Myocyte (in vitro differentiated cells): ENCODE data around the gene CHCT1. TPM values are rescaled to one million over a fixed set of nuclear protein-coding genes. Genes with fewer than 3 reads are reported as not detected.
"Not testable (repeated sequence)": the region's sequence is repeated elsewhere in the genome, so short reads cannot be mapped to it uniquely, and the experiment has no call there.

ENCODE experiments used
- DNase-seq: peaks from one replicate; pipeline ENCODE4 v3.0.0-alpha.2; 2012; ENCODE audit warnings: low read depth
- polyA plus RNA-seq: library from polyadenylated mRNA; unstranded; fragments of >200 nt; gene quantifications from one replicate; pipeline ENCODE4 v1.2.1, GENCODE V29; 2012; ENCODE audit warnings: missing spikeins
- total RNA-seq: library from RNA; depleted of rRNA; stranded (reverse); fragments of >200 nt; gene quantifications from 2 replicates; pipeline ENCODE4 v1.2.3, GENCODE V29; 2014

The CHCT1 gene
- not detected in 2 replicates for total RNA-seq
- polyA plus RNA-seq, result not detected

DNA sequence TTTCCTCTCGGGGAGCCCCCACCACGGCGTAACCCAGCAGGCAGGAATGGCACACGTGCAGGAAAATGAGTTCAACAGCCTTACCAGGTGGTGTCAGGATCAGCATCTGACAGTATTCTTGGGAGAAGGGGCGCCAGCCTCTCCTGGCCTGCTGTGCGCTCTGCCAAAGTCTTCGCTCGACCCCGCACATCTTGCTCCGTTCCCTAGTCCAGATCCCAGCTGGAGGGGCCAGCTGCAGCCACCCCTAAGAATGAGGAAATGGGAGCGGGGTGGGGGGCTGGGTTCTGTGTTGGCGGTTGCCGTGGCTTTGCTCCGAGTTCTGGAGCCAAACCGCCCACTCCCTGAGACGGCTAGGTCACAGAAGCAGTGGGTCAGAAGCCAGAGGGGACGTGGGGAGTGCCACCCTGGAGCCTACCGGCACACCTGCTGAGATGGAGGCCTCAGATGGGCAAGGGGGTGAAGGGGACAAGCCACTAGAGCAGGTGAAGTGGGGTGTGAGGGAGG lies at the start of gene CHCT1:
Gene CHCT1 (plus strand): TSS at position 328 of the 504 bp plus-strand sequence. CDS start 104 bp downstream, at position 432.
- no peak for DNase-seq

DNA sequence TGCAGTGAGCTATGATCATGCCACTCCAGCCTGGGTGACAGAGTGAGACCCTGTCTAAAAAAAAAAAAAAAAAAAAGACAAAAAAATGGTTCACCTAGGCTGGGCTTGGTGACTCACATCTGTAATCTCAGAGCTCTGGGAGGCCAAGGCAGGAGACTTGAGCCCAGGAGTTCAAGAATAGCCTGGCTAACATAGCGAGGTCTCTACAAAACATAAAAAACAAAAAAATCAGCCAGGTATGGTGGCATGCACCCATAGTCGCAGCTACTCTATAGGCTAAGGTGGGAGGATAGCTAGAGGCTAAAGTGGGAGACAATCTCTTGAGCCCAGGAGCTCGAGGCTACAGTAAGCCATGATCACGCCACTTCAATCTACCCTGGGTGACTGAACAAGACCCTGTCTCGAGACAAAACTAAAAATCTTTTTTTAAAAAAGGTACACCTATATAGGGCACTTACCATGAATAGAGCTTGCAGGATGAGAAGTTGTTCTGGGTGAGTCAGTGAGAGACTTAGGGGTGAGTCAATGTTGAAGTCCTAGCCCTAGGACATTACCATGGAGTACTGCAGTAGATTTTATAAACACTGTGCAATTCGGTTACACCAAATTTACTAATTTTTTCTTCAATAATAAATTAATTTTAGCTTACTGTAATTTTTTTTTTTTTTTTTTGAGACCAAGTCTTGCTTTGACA lies 49.4 kb upstream of the CHCT1 start:
- no peak for DNase-seq

GRCh38 chr17:60378187-60378586 lies 44.1 kb upstream of the CHCT1 start:
- not testable (repeated sequence) for DNase-seq

DNA sequence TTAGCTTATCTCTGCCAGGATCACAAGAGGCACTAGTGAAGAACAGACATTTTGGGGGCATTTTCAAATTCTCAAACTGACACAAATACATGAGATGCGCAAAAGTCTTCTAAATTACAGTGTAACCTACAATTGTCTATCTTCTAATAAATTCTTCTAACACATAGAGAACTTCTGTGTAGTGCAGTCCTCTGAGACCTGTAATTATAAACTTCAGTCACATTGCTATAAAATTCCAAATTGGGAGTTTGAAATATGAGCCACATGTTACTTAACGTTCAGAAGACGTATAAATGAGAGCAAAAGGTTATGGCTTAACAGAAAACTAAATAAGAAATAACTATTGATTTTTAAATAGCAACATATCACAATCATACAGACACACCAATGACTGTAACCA lies 42.8 kb upstream of the CHCT1 start:
- DNase-seq, result not testable (repeated sequence)

DNA sequence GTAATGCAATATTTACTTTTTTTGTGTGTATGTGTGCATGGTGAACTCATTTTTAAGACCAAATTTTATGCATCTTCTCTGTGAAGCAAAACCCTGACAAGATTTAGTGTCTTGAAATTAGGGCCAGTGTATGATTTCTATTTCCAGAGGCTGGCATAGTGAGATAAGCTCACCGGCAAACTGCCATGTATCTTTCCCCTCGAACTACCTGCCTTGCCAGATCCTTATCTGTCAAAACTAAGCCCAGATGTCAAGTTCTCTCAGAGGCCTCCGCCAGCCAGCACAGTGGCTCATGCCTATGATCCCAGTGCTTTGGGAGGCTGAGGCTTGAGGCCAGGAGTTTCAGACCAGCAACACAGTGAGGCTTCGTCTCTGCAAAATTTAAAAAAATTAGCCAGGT lies 40.3 kb upstream of the CHCT1 start:
- no peak for DNase-seq

- no peak for DNase-seq
Observed at GRCh38 chr17:60383379-60383778, 38.9 kb upstream of the CHCT1 start.

DNA sequence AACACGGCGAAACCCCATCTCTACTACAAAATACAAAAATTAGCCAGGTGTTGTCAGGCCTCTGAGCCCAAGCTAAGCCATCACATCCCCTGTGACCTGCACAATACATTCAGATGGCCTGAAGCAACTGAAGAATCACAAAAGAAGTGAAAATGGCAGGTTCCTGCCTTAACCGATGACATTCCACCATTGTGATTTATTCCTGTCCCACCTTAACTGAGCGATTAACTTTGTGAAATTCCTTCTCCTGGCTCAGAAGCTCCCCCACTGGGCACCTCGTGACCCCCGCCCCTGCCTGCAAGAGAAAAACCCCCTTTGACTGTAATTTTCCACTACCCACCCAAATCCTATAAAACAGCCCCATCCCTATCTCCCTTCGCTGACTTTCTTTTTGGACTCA lies 37.4 kb upstream of the CHCT1 start:
- not testable (repeated sequence) for DNase-seq

- DNase-seq, result no peak
Observed at GRCh38 chr17:60386147-60387058, 35.9 kb upstream of the CHCT1 start.

DNA sequence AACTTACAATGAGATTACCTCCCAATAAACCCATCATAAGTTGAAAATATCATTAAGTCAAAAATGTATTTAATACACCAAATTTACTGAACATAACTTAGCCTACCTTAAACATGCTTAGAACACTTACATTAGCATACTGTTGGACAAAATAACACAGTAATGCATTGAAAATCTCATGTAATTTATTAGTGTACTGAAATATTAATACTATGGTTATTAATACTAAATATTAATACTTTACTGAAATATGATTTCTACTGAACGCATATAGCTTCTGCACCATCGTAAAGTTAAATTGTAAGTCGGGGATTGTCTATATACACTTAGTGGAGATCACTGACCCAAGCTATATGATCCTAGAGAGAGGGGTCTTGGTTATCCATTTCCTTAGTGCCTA lies 34.6 kb upstream of the CHCT1 start:
- DNase-seq, result no peak

- DNase-seq, result no peak
Observed at GRCh38 chr17:60388742-60389141, 33.5 kb upstream of the CHCT1 start.

DNA sequence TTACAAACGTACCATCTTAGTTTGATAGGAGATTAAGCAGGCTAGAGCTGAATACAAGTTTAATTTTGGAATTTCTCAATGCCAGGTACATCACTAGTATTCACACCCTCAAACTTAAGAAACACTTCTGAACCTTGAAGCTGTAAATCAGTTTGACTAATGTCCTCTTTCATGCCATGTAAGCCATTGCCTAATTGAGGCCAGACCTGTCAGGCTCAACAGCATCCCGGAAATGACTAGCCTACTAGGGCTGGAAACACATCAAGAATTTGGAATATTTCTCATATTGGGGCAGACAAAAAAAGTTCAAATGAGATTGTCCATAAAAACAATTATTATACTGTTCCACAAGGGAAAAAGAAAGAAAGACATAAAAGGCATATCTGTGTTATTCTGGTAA lies 32.1 kb upstream of the CHCT1 start:
- peak; percentile 19 for DNase-seq

- peak; percentile 78 for DNase-seq
Observed at GRCh38 chr17:60390925-60391470, 31.3 kb upstream of the CHCT1 start.

- no peak for DNase-seq
Observed at GRCh38 chr17:60391471-60392041, 30.7 kb upstream of the CHCT1 start.

DNA sequence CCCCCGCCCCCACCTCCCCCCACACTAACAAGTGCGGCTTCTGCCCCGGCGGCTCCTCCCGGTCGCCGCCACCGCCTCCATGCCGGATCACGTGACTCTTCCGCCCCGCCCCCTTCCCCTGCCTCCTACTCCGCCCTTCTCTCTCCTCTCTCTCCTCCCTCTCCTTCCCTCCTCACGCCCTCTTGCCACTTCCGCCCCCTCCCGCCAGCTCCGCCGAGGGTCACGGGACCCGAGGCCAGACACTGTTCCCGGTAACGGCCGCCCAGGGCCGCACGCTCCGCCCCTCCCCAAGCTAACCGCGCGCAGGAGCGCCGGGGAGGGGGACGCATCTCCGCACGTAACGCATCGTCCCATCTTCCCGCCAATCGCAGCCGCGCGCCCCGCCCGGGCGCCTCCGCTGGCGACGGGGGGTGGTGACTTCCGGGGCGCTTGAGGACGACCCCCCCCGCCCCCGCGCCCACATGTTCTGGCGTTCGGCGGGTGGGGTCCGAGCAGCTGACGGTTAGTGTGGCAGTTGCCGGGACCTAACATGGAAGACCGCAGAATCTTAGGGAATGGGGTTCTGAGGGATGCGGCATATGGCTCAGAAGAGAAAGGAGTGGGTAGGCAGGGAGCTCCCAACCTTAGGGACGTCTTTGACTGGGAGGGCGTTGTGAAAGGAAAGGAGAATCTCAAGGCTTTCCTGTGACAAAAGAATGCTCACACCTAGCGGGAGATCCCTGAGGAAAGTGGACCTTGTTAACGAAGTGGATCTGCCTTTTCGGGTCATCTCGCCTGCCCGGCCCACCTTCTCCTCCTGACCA lies 30.0 kb upstream of the CHCT1 start, which contains the start of gene USP32:
Gene USP32 (minus strand): TSS at position 92 of the 803 bp plus-strand sequence. CDS start 194 bp downstream, outside the sequence.
- DNase-seq, result peak; percentile 99

DNA sequence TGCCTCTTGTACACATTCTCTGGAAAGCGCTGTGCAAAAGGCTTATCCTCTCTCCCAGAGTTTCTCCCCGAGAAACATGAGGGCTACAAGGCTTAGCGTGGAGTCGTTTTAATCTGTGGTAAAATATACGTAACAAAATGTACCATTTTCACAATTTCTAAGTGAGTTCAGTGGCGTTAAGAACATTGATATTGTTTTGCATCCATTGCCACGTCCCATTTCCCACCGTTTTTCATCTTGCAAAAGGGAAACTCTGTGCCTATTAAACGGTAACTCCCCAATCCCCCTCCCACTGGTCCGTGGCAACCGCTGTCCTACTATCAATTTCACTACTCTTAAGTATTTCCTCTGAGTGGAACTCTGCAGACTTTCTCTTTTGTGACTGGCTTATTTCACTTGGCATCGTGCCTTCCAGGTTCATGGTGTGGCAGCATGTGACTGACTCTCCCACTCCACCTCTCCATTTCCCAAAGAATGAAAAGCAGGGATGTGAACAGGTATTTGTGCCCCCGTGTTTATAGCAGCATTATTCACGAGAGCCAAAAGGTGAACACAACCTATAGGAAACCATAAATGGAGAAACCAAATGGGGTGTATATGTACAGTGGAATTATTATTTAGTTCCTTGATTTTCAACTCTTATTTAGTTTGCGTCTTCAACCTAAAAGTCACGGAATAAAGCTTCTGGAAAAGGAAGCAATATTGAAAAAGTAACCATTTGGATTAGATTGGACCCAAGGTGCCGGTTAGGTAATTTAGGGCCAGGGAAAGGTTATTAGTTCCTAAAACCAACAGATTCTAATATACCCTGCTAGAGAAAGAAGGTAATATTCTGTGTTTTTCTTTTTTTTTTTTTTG lies 29.2 kb upstream of the CHCT1 start:
- peak; percentile 79 for DNase-seq

GRCh38 chr17:60393840-60394723 lies 28.2 kb upstream of the CHCT1 start:
- no peak for DNase-seq

- no peak for DNase-seq
Observed at GRCh38 chr17:60395508-60396065, 26.7 kb upstream of the CHCT1 start.

DNA sequence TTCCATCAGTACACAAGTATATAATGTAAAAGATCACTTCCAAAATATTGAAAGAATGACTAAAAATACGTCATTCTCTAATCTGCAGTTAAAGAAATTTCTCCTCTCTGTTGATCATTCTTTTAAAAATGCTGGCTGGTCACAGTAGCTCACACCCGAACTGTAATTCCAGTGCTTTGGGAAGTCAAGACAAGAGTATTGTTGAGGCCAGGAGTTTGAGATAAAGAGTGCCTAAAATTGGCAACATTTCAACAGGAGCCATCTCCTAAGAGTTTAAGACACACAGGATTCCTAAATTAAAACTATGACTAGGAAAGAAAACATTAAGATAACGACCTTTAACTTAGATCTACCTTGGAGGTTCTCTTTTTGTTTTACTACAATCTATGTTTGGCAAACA lies 25.9 kb upstream of the CHCT1 start:
- DNase-seq, result no peak
